PC-3 (cell line): ENCODE results near the gene FAM209A. TPM values are rescaled to one million over a fixed set of nuclear protein-coding genes. Genes with fewer than 3 reads are reported as not detected.
"Not testable (repeated sequence)": the region's sequence is repeated elsewhere in the genome, so short reads cannot be mapped to it uniquely, and the experiment has no call there.

Source experiments
- ATAC-seq: fragments of 200-7000 bp; cut with Tn5 transposase; 2 replicates; pipeline ENCODE4 v1.9.1; 2020; ENCODE audit warnings: mild to moderate bottlenecking, moderate library complexity
- BruUV-seq: library from RNA; stranded (reverse); fragments of 400-500 nt; replicated peaks from 2 replicates; lab custom pipeline; 2021; lab: Mats Ljungman, UMichigan
- CTCF ChIA-PET: fragments of 300-600 bp; sonication (Branson Sonifier 250); formaldehyde crosslinking; loops from one replicate; lab custom pipeline; 2022; ENCODE audit warnings: antibody characterized with exemption; lab: Charles Lee
- POLR2A ChIA-PET: fragments of 300-600 bp; sonication (Branson Sonifier 250); formaldehyde crosslinking; loops from one replicate; lab custom pipeline; 2022; ENCODE audit warnings: antibody characterized with exemption; ENCODE audit not compliant: unreplicated experiment; lab: Charles Lee
- DNase-seq: peaks from one replicate; pipeline ENCODE4 v3.0.0-alpha.2; 2015
- H2AFZ ChIP-seq: fragments of 300-600 bp; sonication (generic); 2 replicates; pipeline ENCODE4 v1.6.0; 2016; ENCODE audit warnings: antibody characterized with exemption, low read length
- H3F3A ChIP-seq: fragments of 300-600 bp; sonication (generic); one replicate; pipeline ENCODE4 v1.6.0; 2017; ENCODE audit warnings: antibody characterized with exemption, low read length, control low read depth, mild to moderate bottlenecking; ENCODE audit not compliant: unreplicated experiment
- H3K27ac ChIP-seq: fragments of 300-600 bp; sonication (generic); 2 replicates; pipeline ENCODE4 v1.5.1; 2016; ENCODE audit warnings: mild to moderate bottlenecking, low read length
- H3K27me3 ChIP-seq: fragments of 300-600 bp; sonication (generic); 2 replicates; pipeline ENCODE4 v1.6.1; 2016; ENCODE audit warnings: low read length, mixed read lengths
- H3K36me3 ChIP-seq: fragments of 300-600 bp; sonication (generic); 2 replicates; pipeline ENCODE4 v1.6.1; 2016; ENCODE audit warnings: low read depth, mixed run types, low read length, mixed read lengths
- H3K4me1 ChIP-seq: fragments of 300-600 bp; sonication (generic); 2 replicates; pipeline ENCODE4 v1.5.1; 2016; ENCODE audit warnings: low read length; ENCODE audit not compliant: insufficient read depth
- H3K4me2 ChIP-seq: fragments of 300-600 bp; sonication (generic); 2 replicates; pipeline ENCODE4 v1.6.0; 2016; ENCODE audit warnings: low read length
- H3K4me3 ChIP-seq: fragments of 300-600 bp; sonication (generic); 2 replicates; pipeline ENCODE4 v1.5.1; 2016; ENCODE audit warnings: mild to moderate bottlenecking, low read length, mixed read lengths
- H3K79me2 ChIP-seq: fragments of 300-600 bp; sonication (generic); 2 replicates; pipeline ENCODE4 v1.6.1; 2017; ENCODE audit warnings: low read length, mixed read lengths
- H3K9ac ChIP-seq: fragments of 300-600 bp; sonication (generic); 2 replicates; pipeline ENCODE4 v1.6.0; 2016; ENCODE audit warnings: mild to moderate bottlenecking, low read length
- H3K9me2 ChIP-seq: fragments of 300-600 bp; sonication (generic); replicated peaks from 2 replicates; pipeline ENCODE4 v1.6.1; 2016; ENCODE audit warnings: mixed run types, low read length, mixed read lengths
- H3K9me3 ChIP-seq: fragments of 300-600 bp; sonication (generic); 2 replicates; pipeline ENCODE4 v1.6.1; 2016; ENCODE audit warnings: low read length, mixed read lengths
- H4K20me1 ChIP-seq: fragments of 300-600 bp; sonication (generic); 2 replicates; pipeline ENCODE4 v1.6.1; 2016; ENCODE audit warnings: low read length, mixed read lengths
- EZH2 ChIP-seq: fragments of 300-600 bp; sonication (generic); IDR thresholded peaks from one replicate; pipeline ENCODE4 v1.6.1; 2017; ENCODE audit warnings: antibody characterized with exemption, mild to moderate bottlenecking, low read length; ENCODE audit not compliant: unreplicated experiment
- EZH2phosphoT487 ChIP-seq: fragments of 300-600 bp; sonication (generic); IDR thresholded peaks from 2 replicates; pipeline ENCODE4 v1.6.1; 2018; ENCODE audit warnings: mild to moderate bottlenecking, antibody characterized with exemption, low read length, borderline replicate concordance
- intact Hi-C: fragments of 100-400 bp; cut with micrococcal nuclease; formaldehyde crosslinking; loops from 2 replicates; pipeline ENCODE4 v1.9.0; 2023
- total RNA-seq: library from RNA; depleted of rRNA; stranded (reverse); fragments of >200 nt; gene quantifications from 2 replicates; pipeline ENCODE4 v1.2.3, GENCODE V29; 2014
- TF ChIP-seq, protein P1 (sequence below): fragments of 300-600 bp; sonication (generic); conservative IDR thresholded peaks from 2 replicates; pipeline ENCODE4 v1.5.1; 2017; ENCODE audit warnings: antibody characterized with exemption, low read depth, mild to moderate bottlenecking, low read length

FAM209A gene
- total RNA-seq, 1 experiment from 2014 or later: 0.51 TPM

GRCh38 chr20:56527521-56527920, 3.0 kb downstream of the FAM209A start:
- H3K79me2 ChIP-seq: no peaks in the 10 kb centered on the region
- DNase-seq (no peak), ATAC-seq (no peak)
- no peaks in the 10 kb centered on the region for H3F3A ChIP-seq
- no peaks in the 10 kb centered on the region for H3K36me3 ChIP-seq
- no peak overlapping the region for H3K4me3 ChIP-seq
- no peak overlapping the region for H3K9ac ChIP-seq
- H3K9me3 ChIP-seq: no peaks in the 10 kb centered on the region
- H3K4me1 ChIP-seq: no peaks in the 10 kb centered on the region
- H3K9me2 ChIP-seq: no peaks in the 10 kb centered on the region
- intact Hi-C loops: no loop called here
- H3K27ac ChIP-seq: no peak overlapping the region
- no peak overlapping the region for H2AFZ ChIP-seq
- H4K20me1 ChIP-seq: no peaks in the 10 kb centered on the region
- POLR2A ChIA-PET: no interaction called here
- no peaks in the 10 kb centered on the region for H3K27me3 ChIP-seq
- H3K4me2 ChIP-seq: no peak overlapping the region
- no peak for TF ChIP-seq EZH2
- no peak for TF ChIP-seq EZH2phosphoT487
- TF ChIP-seq, protein P1, sequence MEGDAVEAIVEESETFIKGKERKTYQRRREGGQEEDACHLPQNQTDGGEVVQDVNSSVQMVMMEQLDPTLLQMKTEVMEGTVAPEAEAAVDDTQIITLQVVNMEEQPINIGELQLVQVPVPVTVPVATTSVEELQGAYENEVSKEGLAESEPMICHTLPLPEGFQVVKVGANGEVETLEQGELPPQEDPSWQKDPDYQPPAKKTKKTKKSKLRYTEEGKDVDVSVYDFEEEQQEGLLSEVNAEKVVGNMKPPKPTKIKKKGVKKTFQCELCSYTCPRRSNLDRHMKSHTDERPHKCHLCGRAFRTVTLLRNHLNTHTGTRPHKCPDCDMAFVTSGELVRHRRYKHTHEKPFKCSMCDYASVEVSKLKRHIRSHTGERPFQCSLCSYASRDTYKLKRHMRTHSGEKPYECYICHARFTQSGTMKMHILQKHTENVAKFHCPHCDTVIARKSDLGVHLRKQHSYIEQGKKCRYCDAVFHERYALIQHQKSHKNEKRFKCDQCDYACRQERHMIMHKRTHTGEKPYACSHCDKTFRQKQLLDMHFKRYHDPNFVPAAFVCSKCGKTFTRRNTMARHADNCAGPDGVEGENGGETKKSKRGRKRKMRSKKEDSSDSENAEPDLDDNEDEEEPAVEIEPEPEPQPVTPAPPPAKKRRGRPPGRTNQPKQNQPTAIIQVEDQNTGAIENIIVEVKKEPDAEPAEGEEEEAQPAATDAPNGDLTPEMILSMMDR: no peak
- BruUV-seq: no TSS peak
- CTCF ChIA-PET: no interaction called here

- POLR2A ChIA-PET, H3K79me2 ChIP-seq, H3K27me3 ChIP-seq, CTCF ChIA-PET, DNase-seq, H3K4me1 ChIP-seq, H3F3A ChIP-seq, H4K20me1 ChIP-seq, H3K27ac ChIP-seq, H3K4me3 ChIP-seq, H3K36me3 ChIP-seq, H3K9me2 ChIP-seq, ATAC-seq, H3K9me3 ChIP-seq, H3K9ac ChIP-seq, H2AFZ ChIP-seq, intact Hi-C loops, H3K4me2 ChIP-seq, BruUV-seq: not testable (repeated sequence)
Observed at GRCh38 chr20:56532946-56533345, 8.4 kb downstream of the FAM209A start, which contains the start of gene FAM209B. Gene FAM209B (plus strand): TSS chr20:56533246. CDS start chr20:56533342, 96 bp downstream.

GRCh38 chr20:56537997-56538396, 13.5 kb downstream of the FAM209A start:
- ATAC-seq (peak; percentile 51), DNase-seq (peak; percentile 42)
- TF ChIP-seq EZH2phosphoT487 (no peak), EZH2 (no peak)
- TF ChIP-seq, protein P1: no peak
- H3F3A ChIP-seq: no peaks in the 10 kb centered on the region
- intact Hi-C loops: no loop called here
- H3K36me3 ChIP-seq: no peaks in the 10 kb centered on the region
- no peak overlapping the region for H2AFZ ChIP-seq
- no peak overlapping the region for H3K27ac ChIP-seq
- H3K79me2 ChIP-seq: no peaks in the 10 kb centered on the region
- H3K9ac ChIP-seq: no peak overlapping the region
- H3K9me2 ChIP-seq: no peaks in the 10 kb centered on the region
- H3K4me2 ChIP-seq: no peak overlapping the region
- H3K4me3 ChIP-seq: no peak overlapping the region
- no peaks in the 10 kb centered on the region for H3K9me3 ChIP-seq
- no peaks in the 10 kb centered on the region for H4K20me1 ChIP-seq
- H3K27me3 ChIP-seq: no peaks in the 10 kb centered on the region
- H3K4me1 ChIP-seq: no peaks in the 10 kb centered on the region
- no TSS peak for BruUV-seq
- POLR2A ChIA-PET: interaction anchor here (0.6 kb wide), 1 partner anchor 42 kb away, joined by 3 read pairs; no protein-coding TSS in a partner anchor
- CTCF ChIA-PET: interaction anchor here (0.6 kb wide), 1 partner anchor 12 kb away, joined by 3 read pairs; no protein-coding TSS in a partner anchor
